IPS-20b (cell line): ENCODE measurements around the gene REPS2.
"Not testable (repeated sequence)": the region's sequence is repeated elsewhere in the genome, so short reads cannot be mapped to it uniquely, and the experiment has no call there.

ENCODE experiments used
- H3K27ac ChIP-seq: one replicate; pipeline ENCODE4 v1.5.1; 2013; ENCODE audit warnings: low read length
- H3K27me3 ChIP-seq: 2 replicates; pipeline ENCODE4 v1.6.1; 2013; ENCODE audit warnings: mild to moderate bottlenecking, low read length, inconsistent platforms; ENCODE audit not compliant: insufficient read depth
- H3K36me3 ChIP-seq: 2 replicates; pipeline ENCODE4 v1.6.1; 2013; ENCODE audit warnings: low read depth, mild to moderate bottlenecking, inconsistent platforms, low read length, moderate library complexity; ENCODE audit not compliant: insufficient read depth
- H3K4me1 ChIP-seq: 2 replicates; pipeline ENCODE4 v1.6.1; 2013; ENCODE audit warnings: mild to moderate bottlenecking, control low read depth, inconsistent platforms, low read length, moderate library complexity; ENCODE audit not compliant: insufficient read depth
- H3K4me3 ChIP-seq: 2 replicates; pipeline ENCODE4 v1.5.1; 2013; ENCODE audit warnings: mild to moderate bottlenecking, low read length, inconsistent platforms
- H3K9ac ChIP-seq: 2 replicates; pipeline ENCODE4 v1.6.1; 2013; ENCODE audit warnings: low read depth, mild to moderate bottlenecking, inconsistent platforms, low read length, moderate library complexity
- H3K9me3 ChIP-seq: 2 replicates; pipeline ENCODE4 v1.6.1; 2013; ENCODE audit warnings: mild to moderate bottlenecking, low read depth, low read length, inconsistent platforms; ENCODE audit not compliant: insufficient read depth

The REPS2 gene

DNA sequence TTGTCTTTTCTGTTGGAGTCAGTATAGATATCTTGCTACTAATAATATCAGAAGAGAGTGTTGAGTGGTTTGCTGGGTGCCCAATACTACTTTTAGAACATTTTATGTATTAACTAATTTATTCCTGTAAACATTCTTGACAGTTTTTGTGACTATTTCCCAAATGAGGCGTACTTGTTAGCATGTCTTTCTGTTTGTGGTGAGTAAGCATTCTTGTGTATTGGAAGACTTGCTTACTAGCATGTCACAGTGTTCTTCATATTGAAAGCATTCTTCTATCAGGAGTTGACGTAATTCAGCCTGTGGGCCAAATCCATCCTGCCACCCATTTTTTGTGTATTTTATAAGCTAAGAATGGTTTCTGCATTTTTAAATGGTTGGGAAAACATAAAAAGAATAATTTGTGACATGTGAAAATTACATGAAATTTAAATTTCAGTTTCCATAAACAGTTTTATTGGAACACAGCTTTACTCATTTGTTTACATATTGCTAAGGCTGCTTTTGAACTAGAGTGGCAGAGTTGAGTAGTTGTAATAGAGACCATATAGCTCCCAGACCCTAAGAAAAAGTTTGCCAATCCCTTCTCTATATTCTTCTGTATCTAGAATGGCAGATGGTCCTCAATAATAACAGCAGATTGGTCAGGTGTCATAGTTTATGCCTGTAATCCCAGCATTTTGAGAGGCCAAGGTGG lies 20.4 kb downstream of the REPS2 start:
- no peaks in the 10 kb centered on the region for H3K4me1 ChIP-seq
- no peak overlapping the region for H3K9ac ChIP-seq
- H3K4me3 ChIP-seq = no peak overlapping the region
- H3K27me3 ChIP-seq = no peaks in the 10 kb centered on the region
- H3K9me3 ChIP-seq = no peaks in the 10 kb centered on the region
- H3K36me3 ChIP-seq = no peaks in the 10 kb centered on the region
- no peak overlapping the region for H3K27ac ChIP-seq

DNA sequence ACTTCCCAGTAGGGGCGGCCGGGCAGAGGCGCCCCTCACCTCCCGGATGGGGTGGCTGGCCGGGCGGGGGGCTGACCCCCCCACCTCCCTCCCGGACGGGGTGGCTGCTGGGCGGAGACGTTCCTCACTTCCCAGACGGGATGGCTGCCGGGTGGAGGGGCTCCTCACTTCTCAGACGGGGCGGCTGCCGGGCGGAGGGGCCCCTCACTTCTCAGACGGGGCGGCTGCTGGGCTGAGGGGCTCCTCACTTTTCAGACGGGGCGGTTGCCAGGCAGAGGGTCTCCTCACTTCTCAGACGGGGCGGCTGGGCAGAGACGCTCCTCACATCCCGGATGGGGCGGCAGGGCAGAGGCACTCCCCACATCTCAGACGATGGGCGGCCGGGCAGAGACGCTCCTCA lies 22.3 kb downstream of the REPS2 start:
- not testable (repeated sequence) for H3K4me1 ChIP-seq, H3K27ac ChIP-seq, H3K4me3 ChIP-seq, H3K9me3 ChIP-seq, H3K36me3 ChIP-seq, H3K9ac ChIP-seq, H3K27me3 ChIP-seq

DNA sequence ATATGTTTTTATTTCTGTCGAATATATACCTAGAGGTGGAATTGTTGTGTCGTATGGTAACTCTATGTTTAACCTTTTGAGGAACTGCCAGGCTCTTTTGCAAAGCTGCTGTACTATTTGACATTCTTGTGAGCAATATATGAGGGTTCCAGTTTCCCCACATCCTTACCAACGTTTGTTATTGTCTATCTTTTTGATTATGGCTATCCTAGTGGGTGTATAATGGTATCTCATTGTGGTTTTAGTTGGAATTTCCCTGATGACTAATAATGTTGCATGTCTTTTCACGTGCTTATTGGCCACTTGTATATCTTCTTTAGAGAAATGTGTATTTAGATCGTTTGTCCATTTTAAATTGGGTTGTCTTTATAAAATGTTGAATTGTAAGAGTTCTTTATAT lies 24.5 kb downstream of the REPS2 start:
- Histone ChIP-seq H3K36me3 (no peaks in the 10 kb centered on the region), H3K27ac (no peak overlapping the region), H3K9me3 (no peaks in the 10 kb centered on the region), H3K9ac (no peak overlapping the region), H3K4me1 (no peaks in the 10 kb centered on the region), H3K27me3 (no peaks in the 10 kb centered on the region), H3K4me3 (no peak overlapping the region)

DNA sequence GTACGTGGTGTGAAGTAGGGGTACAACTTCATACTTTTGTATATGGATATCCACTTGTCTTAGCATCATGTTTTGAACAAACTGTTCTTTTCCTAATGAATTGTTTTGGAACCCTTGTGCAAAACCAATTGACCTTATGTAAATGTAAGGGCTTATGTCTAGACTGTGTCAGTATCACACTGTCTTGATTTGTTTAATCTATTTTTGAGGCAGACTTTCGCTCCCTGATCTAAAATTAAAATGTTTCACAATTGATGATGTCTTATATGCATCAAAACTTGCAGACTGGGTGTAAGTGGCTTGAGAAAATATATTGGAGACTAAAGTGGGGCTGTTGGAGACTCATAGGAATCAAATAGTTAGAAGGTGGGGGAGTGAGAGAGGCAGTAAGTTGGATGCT lies 25.2 kb downstream of the REPS2 start:
- Histone ChIP-seq H3K9ac (no peak overlapping the region), H3K27ac (no peak overlapping the region), H3K9me3 (no peaks in the 10 kb centered on the region), H3K36me3 (no peaks in the 10 kb centered on the region), H3K4me3 (no peak overlapping the region), H3K4me1 (no peaks in the 10 kb centered on the region), H3K27me3 (no peaks in the 10 kb centered on the region)

DNA sequence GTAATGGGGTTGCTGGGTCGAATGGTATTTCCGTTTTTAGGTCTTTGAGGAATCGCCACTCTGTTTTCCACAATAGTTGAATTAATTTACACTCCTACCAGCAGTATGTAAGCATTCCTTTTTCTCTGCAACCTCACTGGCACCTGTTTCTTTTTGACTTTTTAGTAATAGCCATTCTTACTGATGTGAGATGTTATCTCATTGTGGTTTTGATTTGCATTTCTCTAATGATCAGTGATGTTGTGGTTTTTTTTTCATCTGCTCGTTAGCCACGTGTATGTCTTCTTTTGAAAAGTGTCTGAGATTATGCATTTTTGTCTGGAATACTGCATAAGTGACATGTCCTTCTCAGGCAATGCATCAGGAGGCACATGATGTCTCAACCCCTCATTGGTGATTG lies 28.8 kb downstream of the REPS2 start:
- Histone ChIP-seq H3K36me3 (no peaks in the 10 kb centered on the region), H3K27ac (no peak overlapping the region), H3K4me1 (no peaks in the 10 kb centered on the region), H3K27me3 (no peaks in the 10 kb centered on the region), H3K4me3 (no peak overlapping the region), H3K9ac (no peak overlapping the region), H3K9me3 (no peaks in the 10 kb centered on the region)

DNA sequence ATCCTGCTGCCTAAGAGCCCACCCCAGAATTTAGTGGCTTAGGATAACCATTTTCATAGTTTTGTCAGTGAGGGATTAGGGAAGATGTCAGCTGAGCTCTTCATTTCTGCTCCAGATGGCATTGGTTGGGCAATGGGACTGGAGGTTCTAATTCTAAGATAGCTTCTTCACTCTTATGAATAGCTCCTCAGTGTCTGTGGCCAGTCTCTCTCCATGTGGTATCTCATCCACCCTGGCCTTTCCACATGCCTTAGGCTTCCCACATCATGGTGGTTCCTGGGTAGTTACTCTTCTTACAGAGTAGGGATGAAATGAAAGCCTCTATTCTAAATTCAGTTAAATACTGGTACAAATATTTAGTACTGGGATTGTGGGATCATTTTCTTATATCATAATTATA lies 31.3 kb downstream of the REPS2 start:
- no peak overlapping the region for H3K9ac ChIP-seq
- H3K9me3 ChIP-seq = no peaks in the 10 kb centered on the region
- no peak overlapping the region for H3K27ac ChIP-seq
- no peak overlapping the region for H3K4me3 ChIP-seq
- no peaks in the 10 kb centered on the region for H3K4me1 ChIP-seq
- H3K27me3 ChIP-seq = no peaks in the 10 kb centered on the region
- no peaks in the 10 kb centered on the region for H3K36me3 ChIP-seq

DNA sequence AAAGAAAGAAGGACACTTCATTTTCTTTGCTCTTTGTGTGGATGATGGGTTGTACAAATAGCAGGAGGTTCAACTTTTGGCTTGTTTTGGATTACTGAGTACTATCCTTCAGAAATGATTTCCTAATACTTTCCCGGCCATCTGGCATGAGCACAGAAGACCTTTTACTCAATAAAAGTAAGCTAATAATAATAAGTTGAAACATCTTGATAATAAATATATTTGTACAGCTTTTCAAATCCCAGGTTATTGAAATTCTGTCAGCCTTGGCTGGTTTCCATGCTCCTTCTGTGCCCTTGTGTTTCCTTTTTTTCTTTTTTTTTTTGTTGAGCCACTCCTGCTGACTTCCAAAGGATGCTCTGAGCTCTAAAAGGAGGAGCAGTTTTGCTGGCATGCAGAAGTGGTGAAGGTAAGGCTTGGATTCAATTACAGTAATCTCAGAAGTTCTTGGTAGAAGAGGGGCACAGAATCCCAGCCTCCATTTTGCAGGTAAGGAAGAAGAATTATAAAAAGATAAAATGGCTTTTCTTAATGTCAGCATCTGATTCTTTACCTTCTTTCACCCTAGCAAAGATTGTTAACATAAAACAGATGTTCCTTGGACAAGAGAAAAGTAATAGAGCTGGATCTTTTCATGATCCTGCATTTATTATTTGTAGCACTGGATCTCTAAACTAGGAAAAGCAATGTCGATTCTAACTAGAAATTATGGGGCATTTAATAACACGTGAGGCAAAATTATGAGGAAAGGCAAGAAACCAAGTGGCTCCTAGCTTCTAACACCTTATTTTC lies 31.9 kb downstream of the REPS2 start:
- Histone ChIP-seq H3K9ac (no peak overlapping the region), H3K9me3 (no peaks in the 10 kb centered on the region), H3K36me3 (no peaks in the 10 kb centered on the region), H3K4me1 (no peaks in the 10 kb centered on the region), H3K27ac (no peak overlapping the region), H3K27me3 (no peaks in the 10 kb centered on the region), H3K4me3 (no peak overlapping the region)

DNA sequence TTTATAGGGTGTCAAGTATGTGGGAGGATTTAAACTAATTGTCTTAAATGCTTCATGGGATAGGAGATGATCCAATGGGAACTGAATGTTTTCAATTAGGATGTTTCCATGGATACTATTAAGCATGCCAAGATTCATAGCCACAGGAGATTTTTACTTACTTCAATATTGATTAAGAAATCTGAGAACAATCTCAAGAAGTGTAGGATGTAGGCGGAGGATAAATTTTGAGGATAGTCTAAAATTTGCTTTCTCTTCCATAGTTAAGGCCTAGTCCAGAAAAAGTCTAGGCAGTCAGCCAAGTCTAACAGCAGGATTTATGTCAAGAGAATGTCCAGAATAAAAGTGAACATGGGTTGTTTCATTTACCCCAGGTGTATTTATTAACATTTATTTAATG lies 32.8 kb downstream of the REPS2 start:
- H3K4me3 ChIP-seq = no peak overlapping the region
- H3K36me3 ChIP-seq = no peaks in the 10 kb centered on the region
- no peak overlapping the region for H3K9ac ChIP-seq
- no peak overlapping the region for H3K27ac ChIP-seq
- no peaks in the 10 kb centered on the region for H3K4me1 ChIP-seq
- H3K27me3 ChIP-seq = no peaks in the 10 kb centered on the region
- no peaks in the 10 kb centered on the region for H3K9me3 ChIP-seq

DNA sequence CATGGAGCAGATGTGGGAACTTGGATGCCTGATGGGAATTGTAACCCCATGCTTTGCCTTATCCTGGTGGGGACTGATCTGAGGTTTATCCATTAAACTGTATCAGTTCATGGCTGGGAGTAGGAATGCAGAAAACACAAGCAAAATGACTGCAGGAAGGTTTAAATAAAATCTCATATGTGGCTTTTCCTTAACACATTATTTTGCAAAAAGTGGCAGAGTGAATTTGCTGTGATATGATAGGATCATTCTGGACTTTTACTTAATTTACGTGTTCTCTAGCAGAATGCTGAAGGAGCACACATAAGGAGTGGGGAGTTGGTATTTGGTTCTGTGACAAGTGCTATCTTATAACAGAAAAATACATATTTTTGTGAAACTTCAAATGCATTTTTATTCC lies 34.8 kb downstream of the REPS2 start:
- no peaks in the 10 kb centered on the region for H3K9me3 ChIP-seq
- H3K4me3 ChIP-seq = no peak overlapping the region
- no peaks in the 10 kb centered on the region for H3K36me3 ChIP-seq
- no peak overlapping the region for H3K9ac ChIP-seq
- H3K27ac ChIP-seq = no peak overlapping the region
- no peaks in the 10 kb centered on the region for H3K4me1 ChIP-seq
- no peaks in the 10 kb centered on the region for H3K27me3 ChIP-seq

DNA sequence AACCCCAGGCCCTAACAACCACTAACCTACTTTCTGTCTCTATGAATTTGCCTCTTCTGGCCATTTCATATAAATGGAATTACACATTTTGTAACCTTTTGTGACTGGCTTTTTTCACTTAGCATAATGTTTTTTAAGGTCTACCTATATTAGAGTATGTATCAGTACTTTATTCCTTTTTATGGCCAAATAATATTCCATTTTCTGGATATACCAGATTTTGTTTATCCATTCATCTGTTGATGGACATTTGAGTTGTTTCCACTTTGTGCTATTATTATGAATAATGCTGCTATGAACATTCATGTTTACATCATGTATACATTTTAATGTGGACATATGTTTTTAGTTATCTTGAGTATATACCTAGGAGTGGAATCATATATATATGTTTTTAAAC lies 35.5 kb downstream of the REPS2 start:
- H3K9ac ChIP-seq = no peak overlapping the region
- no peaks in the 10 kb centered on the region for H3K9me3 ChIP-seq
- no peaks in the 10 kb centered on the region for H3K4me1 ChIP-seq
- no peaks in the 10 kb centered on the region for H3K36me3 ChIP-seq
- no peak overlapping the region for H3K27ac ChIP-seq
- no peaks in the 10 kb centered on the region for H3K27me3 ChIP-seq
- H3K4me3 ChIP-seq = no peak overlapping the region

DNA sequence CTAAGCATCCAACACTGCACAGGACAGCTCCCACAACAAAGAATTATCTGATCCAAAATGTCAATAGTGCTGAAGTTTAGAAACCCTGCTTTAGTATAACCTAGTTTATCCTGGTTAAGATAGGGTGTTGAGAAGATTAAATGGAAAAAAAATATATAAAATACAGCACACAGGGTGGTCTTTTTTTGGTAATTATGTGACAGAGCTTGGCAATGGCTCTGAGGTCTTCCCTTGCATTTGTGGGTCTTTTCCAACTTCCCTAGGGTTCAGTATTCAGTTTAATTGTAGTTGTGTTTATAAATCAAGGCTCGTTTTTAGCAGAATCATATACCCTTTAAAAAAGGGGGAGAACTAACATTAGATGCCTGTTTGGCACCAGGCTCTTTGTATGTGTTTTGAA lies 36.6 kb downstream of the REPS2 start:
- Histone ChIP-seq H3K9me3 (no peaks in the 10 kb centered on the region), H3K36me3 (no peaks in the 10 kb centered on the region)

DNA sequence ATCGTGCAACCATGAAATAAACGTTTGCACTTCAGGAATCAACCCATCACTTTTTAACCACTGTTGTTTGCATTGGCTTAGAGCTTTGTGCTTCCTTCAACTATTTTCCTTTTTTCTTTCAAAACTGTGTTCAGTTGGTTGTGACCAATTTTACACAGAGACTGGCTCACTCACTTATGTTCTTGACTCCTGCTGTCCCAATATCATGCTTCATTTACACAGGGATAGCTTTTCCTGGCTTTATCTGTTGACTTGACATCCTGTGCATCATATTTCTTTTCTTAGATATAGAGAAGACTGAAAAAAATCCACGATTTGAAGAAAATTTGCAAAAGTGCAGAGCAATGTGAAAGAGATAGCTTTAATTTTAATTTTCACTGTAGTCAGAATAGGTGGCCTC lies 38.8 kb downstream of the REPS2 start:
- H3K27ac ChIP-seq = no peak overlapping the region
- no peaks in the 10 kb centered on the region for H3K36me3 ChIP-seq
- H3K9ac ChIP-seq = no peak overlapping the region
- H3K27me3 ChIP-seq = no peaks in the 10 kb centered on the region
- H3K4me1 ChIP-seq = no peaks in the 10 kb centered on the region
- H3K9me3 ChIP-seq = no peaks in the 10 kb centered on the region
- H3K4me3 ChIP-seq = no peak overlapping the region

More for the DNA sequence above, 36.6 kb downstream of the REPS2 start:
- H3K4me3 ChIP-seq = no peak overlapping the region
- no peak overlapping the region for H3K9ac ChIP-seq
- no peaks in the 10 kb centered on the region for H3K4me1 ChIP-seq
- H3K27ac ChIP-seq = no peak overlapping the region
- no peaks in the 10 kb centered on the region for H3K27me3 ChIP-seq
